ENCODE measurements around the gene HSD17B13.

GRCh38 chr4:87298362-87298761 lies 24.3 kb downstream of the HSD17B13 start:
- TF ChIP-seq CTCF (IDR thresholded peaks at IDR 0.05; ENCODE audit: low read depth, low read length): no peak
- no peak for TF ChIP-seq POLR2A (IDR thresholded peaks at IDR 0.05; ENCODE audit: extremely low read depth, insufficient read length)
